COLO668 (cell line): ENCODE data around the gene VPS13A.
A peak's percentile ranks its signal among the peaks of the same experiment; 100 is the strongest.
"Not testable (repeated sequence)": the region's sequence is repeated elsewhere in the genome, so short reads cannot be mapped to it uniquely, and the experiment has no call there.

Experiments used
- DNase-seq: peaks from one replicate; lab custom pipeline; 2025; ENCODE audit not compliant: unreplicated experiment; lab: John Stamatoyannopoulos, UW

VPS13A gene

GRCh38 chr9:77421506-77422265 lies 244.4 kb downstream of the VPS13A start:
- DNase-seq = no peak

- DNase-seq = no peak
Observed at GRCh38 chr9:77422969-77423368, 245.6 kb downstream of the VPS13A start.

GRCh38 chr9:77423841-77424240 lies 246.5 kb downstream of the VPS13A start:
- DNase-seq = no peak

DNA sequence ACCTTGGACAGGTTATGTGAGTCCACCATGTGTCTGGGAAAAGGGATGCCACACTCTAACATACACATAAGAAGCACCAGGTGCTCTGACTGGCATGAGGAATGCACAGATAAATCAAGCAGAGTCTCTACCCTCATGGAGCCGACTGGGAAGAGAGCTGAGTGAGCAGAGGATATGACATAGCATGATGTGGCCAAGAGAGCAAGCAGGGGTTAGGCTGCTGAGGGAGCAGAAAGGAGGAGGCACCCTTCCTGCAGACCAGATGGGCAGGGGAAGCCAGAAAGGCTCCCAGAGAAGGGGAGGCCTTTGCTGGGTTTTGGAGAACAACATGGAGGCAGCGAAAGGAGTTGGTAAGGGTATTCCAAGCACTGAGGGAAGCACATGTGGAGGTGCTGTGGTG lies 247.7 kb downstream of the VPS13A start:
- no peak for DNase-seq

GRCh38 chr9:77426712-77427111 lies 249.4 kb downstream of the VPS13A start:
- no peak for DNase-seq

DNA sequence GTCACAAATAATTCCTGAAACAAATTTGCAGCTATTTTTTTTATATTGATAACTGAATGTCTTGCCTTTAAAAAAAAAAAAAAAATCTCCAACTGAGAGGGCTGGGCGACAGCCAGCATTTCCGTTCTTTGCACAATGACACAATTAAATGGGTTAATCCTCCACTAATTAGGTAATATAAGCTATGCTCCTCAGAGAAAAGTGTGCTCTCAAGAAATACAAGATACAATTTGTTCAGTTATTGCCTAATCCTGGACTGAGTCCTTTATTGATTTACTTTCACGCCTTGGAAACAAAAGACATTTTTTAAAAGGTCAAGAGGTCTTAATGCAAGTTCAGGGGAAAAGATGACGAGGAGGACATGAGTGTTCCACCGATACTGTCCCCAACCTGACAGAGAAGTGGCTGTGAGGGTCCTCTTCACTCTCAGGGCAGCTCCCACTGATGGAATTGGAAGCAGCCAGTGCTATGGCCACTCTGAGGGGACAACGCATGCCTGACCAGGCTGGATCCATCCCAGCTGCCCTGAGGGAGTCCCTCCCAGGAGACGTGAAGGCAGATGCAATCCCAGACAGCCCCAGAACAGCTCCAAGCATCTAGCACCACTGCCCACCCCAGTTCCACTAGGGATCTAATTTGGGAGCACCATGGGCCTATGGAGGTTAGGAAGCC lies 250.1 kb downstream of the VPS13A start:
- no peak for DNase-seq

GRCh38 chr9:77429928-77430327 lies 252.6 kb downstream of the VPS13A start:
- no peak for DNase-seq

DNA sequence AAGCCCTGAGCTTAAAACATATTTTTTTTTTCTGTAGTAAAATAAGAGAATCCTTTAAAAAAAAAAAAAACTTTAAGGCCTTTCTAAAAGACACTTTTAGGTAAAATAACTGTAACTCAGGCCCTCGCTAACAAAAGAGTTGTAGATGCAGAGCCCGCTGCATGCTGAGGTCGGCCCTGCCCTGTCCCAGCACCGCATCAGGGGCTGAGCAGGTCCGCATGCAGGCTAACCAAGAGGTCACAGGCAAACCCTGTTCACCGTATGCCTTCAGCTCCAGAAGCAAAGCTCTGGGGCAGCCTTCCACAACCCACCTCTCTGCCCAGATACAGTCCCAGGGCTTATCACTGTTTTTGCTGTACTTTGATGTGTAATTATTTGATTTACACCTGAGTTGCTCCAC lies 254.7 kb downstream of the VPS13A start:
- DNase-seq = no peak

DNA sequence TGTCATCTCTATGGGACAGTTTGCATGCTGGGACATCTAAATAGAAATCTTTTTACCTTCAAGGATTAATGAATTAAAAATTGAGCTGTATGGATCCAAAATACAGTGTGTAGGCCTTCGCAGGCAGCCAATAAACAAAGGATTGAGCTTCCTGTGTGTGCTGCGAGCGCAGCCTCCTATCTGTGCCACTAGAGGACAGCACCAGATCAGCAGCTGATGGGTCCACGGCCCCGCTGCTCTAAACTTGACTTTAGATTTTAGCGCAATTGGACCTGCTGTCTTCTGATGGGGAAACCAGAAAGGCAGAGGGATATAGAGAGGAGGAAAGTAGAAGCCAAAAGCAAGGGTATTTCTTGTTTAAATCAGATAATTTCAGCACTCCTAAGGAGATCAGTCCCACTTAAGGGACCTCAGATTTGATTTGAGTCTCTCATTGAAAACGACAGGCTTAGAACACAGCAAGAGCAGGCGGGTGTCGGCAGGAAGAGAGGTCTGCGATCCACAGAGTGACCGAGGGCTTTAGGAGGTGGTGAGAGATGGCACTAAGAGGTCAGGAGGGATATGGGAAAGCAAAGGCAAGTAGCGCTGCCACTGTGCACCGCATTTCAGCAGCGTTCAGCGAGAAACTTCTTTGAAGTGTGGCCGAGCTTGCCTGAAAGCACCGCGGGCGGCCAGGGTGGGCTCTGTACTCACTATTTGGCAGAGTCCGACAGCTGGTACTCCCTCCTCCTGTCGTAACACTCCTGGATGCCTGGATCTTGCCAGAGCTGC lies 256.5 kb downstream of the VPS13A start:
- DNase-seq = peak; percentile 67

DNA sequence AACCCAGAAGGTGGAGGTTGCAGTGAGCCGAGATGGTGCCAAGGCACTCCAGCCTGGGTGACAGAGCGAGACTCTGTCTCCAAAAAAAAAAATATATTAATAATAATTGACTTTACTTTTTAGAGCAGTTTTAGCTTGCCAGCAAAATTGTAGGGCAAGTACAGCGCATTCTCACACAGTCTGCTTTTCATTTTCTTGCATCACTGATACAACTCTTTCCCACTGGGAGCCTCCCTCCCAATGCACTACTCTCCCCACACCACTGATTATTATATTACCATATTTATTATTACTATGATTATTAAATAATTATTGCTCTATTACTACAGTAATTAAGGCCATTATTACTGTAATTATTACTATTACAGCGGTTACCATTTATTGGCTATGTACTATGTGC lies 257.9 kb downstream of the VPS13A start:
- no peak for DNase-seq

GRCh38 chr9:77435688-77436087 lies 258.4 kb downstream of the VPS13A start:
- no peak for DNase-seq

- DNase-seq = no peak
Observed at GRCh38 chr9:77438653-77439052, 261.3 kb downstream of the VPS13A start.

DNA sequence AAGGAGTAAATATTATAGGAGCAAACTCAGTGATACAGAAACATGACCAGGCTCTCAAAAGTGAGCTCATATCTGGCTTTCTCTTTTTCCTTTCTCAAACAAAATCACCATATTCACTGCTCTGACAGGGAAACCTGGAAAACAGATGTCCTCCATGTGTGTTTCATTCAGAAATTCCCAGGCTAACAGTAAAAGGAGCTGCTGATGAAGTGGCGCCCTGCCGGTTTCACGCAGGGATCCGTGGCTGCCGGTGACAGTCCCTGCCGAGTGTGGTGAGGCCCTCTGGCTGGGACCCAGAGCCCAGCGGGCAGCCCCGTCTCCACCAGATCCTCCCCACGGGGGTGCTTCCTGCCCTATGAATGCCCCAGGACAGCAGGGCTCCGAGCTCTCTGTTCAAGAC lies 262.7 kb downstream of the VPS13A start:
- no peak for DNase-seq

DNA sequence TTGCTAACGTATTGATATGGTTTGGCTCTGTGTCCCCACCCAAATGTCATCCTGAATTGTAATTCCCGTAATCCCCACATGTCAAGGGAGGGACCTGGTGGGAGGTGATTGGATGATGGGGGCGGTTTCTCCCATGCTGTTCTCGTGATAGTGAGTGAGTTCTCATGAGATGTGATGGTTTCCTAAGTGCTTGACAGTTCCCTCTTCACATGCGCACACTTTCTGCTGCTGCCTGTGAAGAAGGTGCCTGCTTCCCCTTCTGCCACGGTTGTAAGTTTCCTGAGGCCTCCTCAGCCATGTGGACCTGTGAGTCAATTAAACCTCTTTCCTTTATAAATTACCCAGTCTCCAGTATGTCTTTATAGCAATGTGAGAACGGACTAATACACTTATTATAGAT lies 263.8 kb downstream of the VPS13A start:
- not testable (repeated sequence) for DNase-seq

DNA sequence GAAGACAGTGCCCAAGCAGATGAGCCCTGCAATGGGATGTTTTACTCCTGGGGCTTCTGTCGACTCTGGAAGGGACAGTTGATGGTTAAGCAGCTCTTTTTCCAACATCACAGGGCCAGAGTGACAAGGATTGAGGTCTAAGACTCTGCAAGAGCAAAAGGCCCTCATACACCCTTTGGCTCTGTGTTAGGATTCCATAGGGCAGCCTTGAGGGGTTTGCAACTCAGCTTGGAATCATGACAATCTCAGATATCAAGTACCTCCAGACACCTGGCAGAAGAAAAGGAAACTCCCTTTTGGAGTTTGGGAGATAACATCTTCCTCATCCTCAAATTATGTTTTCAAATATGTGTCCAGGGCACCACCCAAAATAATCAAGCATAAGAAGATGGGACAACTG lies 265.1 kb downstream of the VPS13A start:
- DNase-seq = no peak

GRCh38 chr9:77447646-77448045 lies 270.3 kb downstream of the VPS13A start:
- DNase-seq = no peak

GRCh38 chr9:77449240-77450084 lies 272.1 kb downstream of the VPS13A start:
- DNase-seq = no peak

DNA sequence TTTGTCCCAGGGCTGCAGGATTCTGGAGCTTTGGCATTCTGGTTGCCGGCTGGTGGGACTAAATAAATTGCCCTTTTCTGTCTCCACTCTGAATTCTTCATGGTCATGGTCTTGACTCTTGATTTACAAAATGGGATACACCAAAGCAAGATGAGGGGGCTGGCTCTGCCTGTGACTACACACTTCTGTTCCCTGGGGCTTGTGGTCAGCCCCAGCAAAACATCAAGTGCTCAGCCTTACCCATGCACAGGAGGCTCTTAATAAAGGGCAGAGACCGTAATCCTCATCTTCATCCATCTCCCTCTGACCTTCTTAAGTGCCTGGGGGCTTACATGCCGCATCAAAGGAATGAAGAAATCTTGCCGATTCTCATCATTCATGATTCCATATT lies 272.7 kb downstream of the VPS13A start:
- DNase-seq = no peak

- DNase-seq = no peak
Observed at GRCh38 chr9:77451507-77451906, 274.2 kb downstream of the VPS13A start.

DNA sequence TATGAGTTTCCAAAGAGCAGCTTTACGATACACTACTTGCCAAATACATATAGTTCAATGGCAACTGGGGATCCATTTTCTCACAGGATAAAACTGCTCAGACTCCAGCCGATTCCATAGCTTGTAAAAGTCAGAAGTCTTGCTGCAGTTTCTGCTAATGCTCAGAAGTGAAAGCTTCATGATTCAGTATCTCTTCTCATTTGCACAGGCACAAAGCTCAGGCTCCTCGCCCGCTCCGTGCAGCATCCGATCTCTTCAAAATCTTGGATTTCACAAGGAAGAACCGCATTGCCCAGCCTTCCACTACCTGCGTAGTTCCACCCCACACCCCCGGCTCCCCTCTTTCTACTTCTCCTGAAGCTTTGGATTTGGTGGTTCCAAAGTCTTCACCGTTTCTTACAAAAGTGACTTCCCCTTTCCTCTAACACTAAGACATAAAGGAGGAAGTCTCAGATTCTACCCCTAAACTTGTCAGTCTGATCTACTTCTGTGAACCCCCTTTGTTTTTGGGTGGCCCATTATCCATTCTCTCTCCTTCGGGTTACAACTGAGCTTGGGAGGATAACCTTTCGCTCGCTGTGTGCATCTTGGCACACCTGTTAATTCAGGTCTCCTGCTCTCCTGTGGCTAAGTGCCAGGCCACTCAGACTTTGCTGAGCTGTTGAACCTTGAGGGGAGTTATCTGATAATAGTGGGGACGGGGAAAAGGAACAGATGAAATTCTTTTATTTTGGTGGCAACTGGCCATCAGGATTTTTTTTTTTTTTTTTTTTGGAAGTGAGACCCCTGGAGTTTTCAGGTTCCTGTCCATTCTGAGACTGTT lies 276.7 kb downstream of the VPS13A start:
- DNase-seq = no peak
